Vagina (tissue), 2 donors: ENCODE results near the gene OPRM1. TPM values are rescaled to one million over a fixed set of nuclear protein-coding genes. Genes with fewer than 3 reads are reported as not detected.

Source experiments
- DNase-seq, 2 donors: peaks; one replicate each; pipeline ENCODE4 v3.0.0-alpha.2; 2017; ENCODE audit errors: extremely low spot score in 2 of 2
- H3K27ac ChIP-seq: fragments of 200-600 bp; sonication (generic); one replicate; pipeline ENCODE4 v1.5.1; 2019
- H3K27me3 ChIP-seq: fragments of 200-600 bp; sonication (generic); one replicate; pipeline ENCODE4 v1.5.1; 2019
- H3K36me3 ChIP-seq, 2 donors: fragments of 200-600 bp; sonication (generic); one replicate each; pipeline ENCODE4 v1.5.1; 2017 to 2019
- H3K4me1 ChIP-seq: fragments of 200-600 bp; sonication (generic); one replicate; pipeline ENCODE4 v1.5.1; 2019
- H3K4me3 ChIP-seq, 2 donors: fragments of 200-600 bp; sonication (generic); 1 replicate in 1 of 2; 2 replicates in 1 of 2; pipeline ENCODE4 v1.5.1; 2016 to 2019
- H3K9me3 ChIP-seq: fragments of 200-600 bp; sonication (generic); one replicate; pipeline ENCODE4 v1.5.1; 2019
- CTCF ChIP-seq, 3 experiments: fragments of 450-650 bp in 2 of 3; fragments of 200-600 bp in 1 of 3; sonication (generic) in 1 of 3; IDR thresholded peaks; one replicate each; pipeline ENCODE4 v1.5.1; 2017 to 2019; ENCODE audit warnings: antibody characterized with exemption in 3 of 3, mild to moderate bottlenecking in 2 of 3, moderate library complexity in 2 of 3
- POLR2A ChIP-seq, 2 donors: fragments of 450-650 bp; IDR thresholded peaks; one replicate each; pipeline ENCODE4 v1.6.1; 2017; ENCODE audit warnings: antibody characterized with exemption in 2 of 2, mild to moderate bottlenecking in 2 of 2, moderate library complexity in 2 of 2
- POLR2AphosphoS5 ChIP-seq, 2 donors: sonication (generic); formaldehyde crosslinking; IDR thresholded peaks; one replicate each; pipeline ENCODE4 v1.9.0; 2017; ENCODE audit warnings: antibody characterized with exemption in 2 of 2, mild to moderate bottlenecking in 2 of 2, low read depth in 1 of 2; ENCODE audit not compliant: insufficient read depth in 1 of 2
- intact Hi-C: fragments of 100-400 bp; cut with DNase I; formaldehyde crosslinking; loops from one replicate; pipeline ENCODE4 v1.15.1; 2023
- total RNA-seq: library from RNA; depleted of rRNA; stranded (reverse); fragments of >200 nt; gene quantifications from one replicate; pipeline ENCODE4 v1.2.3, GENCODE V29; 2016

OPRM1 gene
- total RNA-seq, 1 donor from 2014 or later = 0.98 TPM

- Histone ChIP-seq H3K27ac (no peak overlapping the region), H3K4me3 (no peak overlapping the region), H3K9me3 (no peaks in the 10 kb centered on the region), H3K4me1 (no peaks in the 10 kb centered on the region), H3K36me3 (no peaks in the 10 kb centered on the region), H3K27me3 (no peaks in the 10 kb centered on the region)
- DNase-seq = no peak
- TF ChIP-seq POLR2AphosphoS5 (IDR thresholded peaks at IDR 0.05; ENCODE audit: insufficient read depth in 1 of 2, low read depth in 1 of 2) = no peak
- TF ChIP-seq POLR2A (IDR thresholded peaks at IDR 0.05) = no peak
- intact Hi-C loops = no loop called here
Measured at GRCh38 chr6:154213782-154214181, 174.7 kb downstream of the OPRM1 start.

- Histone ChIP-seq H3K27ac (no peak overlapping the region), H3K4me1 (no peaks in the 10 kb centered on the region), H3K9me3 (no peaks in the 10 kb centered on the region), H3K27me3 (no peaks in the 10 kb centered on the region), H3K36me3 (no peaks in the 10 kb centered on the region), H3K4me3 (no peak overlapping the region)
- DNase-seq = no peak
- intact Hi-C loops = no loop called here
- TF ChIP-seq POLR2A (IDR thresholded peaks at IDR 0.05) (no peak), CTCF (IDR thresholded peaks at IDR 0.05) (no peak), POLR2AphosphoS5 (IDR thresholded peaks at IDR 0.05; ENCODE audit: insufficient read depth in 1 of 2, low read depth in 1 of 2) (no peak)
Measured at GRCh38 chr6:154218301-154218700, 179.3 kb downstream of the OPRM1 start.

GRCh38 chr6:154218787-154219186 lies 179.7 kb downstream of the OPRM1 start:
- Histone ChIP-seq H3K9me3 (no peaks in the 10 kb centered on the region), H3K27ac (no peak overlapping the region), H3K27me3 (no peaks in the 10 kb centered on the region), H3K4me3 (no peak overlapping the region), H3K4me1 (no peaks in the 10 kb centered on the region), H3K36me3 (no peaks in the 10 kb centered on the region)
- no peak for DNase-seq
- intact Hi-C loops = no loop called here
- no peak for TF ChIP-seq POLR2AphosphoS5 (IDR thresholded peaks at IDR 0.05; ENCODE audit: insufficient read depth in 1 of 2, low read depth in 1 of 2)
- TF ChIP-seq CTCF (IDR thresholded peaks at IDR 0.05) = no peak
- TF ChIP-seq POLR2A (IDR thresholded peaks at IDR 0.05) = no peak

GRCh38 chr6:154219250-154219649 lies 180.2 kb downstream of the OPRM1 start:
- TF ChIP-seq CTCF (IDR thresholded peaks at IDR 0.05) (no peak), POLR2AphosphoS5 (IDR thresholded peaks at IDR 0.05; ENCODE audit: insufficient read depth in 1 of 2, low read depth in 1 of 2) (no peak), POLR2A (IDR thresholded peaks at IDR 0.05) (no peak)
- no peaks in the 10 kb centered on the region for H3K27me3 ChIP-seq
- no peak overlapping the region for H3K4me3 ChIP-seq
- intact Hi-C loops = no loop called here
- H3K9me3 ChIP-seq = no peaks in the 10 kb centered on the region
- H3K4me1 ChIP-seq = no peaks in the 10 kb centered on the region
- no peak for DNase-seq
- H3K36me3 ChIP-seq = no peaks in the 10 kb centered on the region
- H3K27ac ChIP-seq = no peak overlapping the region

- TF ChIP-seq CTCF (IDR thresholded peaks at IDR 0.05) (no peak), POLR2A (IDR thresholded peaks at IDR 0.05) (no peak), POLR2AphosphoS5 (IDR thresholded peaks at IDR 0.05; ENCODE audit: insufficient read depth in 1 of 2, low read depth in 1 of 2) (no peak)
- intact Hi-C loops = no loop called here
- DNase-seq = no peak
Measured at GRCh38 chr6:154222716-154223115, 183.7 kb downstream of the OPRM1 start.

More at GRCh38 chr6:154222716-154223115, 183.7 kb downstream of the OPRM1 start:
- no peak overlapping the region for H3K4me3 ChIP-seq
- no peaks in the 10 kb centered on the region for H3K9me3 ChIP-seq
- H3K4me1 ChIP-seq = no peaks in the 10 kb centered on the region
- no peaks in the 10 kb centered on the region for H3K27me3 ChIP-seq
- no peak overlapping the region for H3K27ac ChIP-seq
- H3K36me3 ChIP-seq = no peaks in the 10 kb centered on the region
